Immature natural killer cell (primary cell): ENCODE results near the gene EFCAB13. TPM values are rescaled to one million over a fixed set of nuclear protein-coding genes. Genes with fewer than 3 reads are reported as not detected.
"Not testable (repeated sequence)": the region's sequence is repeated elsewhere in the genome, so short reads cannot be mapped to it uniquely, and the experiment has no call there.

Source experiments
- DNase-seq, 3 donors: peaks; one replicate each; pipeline ENCODE4 v3.0.0; 2022; ENCODE audit warnings: mixed read lengths in 1 of 3
- H3K27ac Mint-ChIP-seq, 6 donors: one replicate each; pipeline ENCODE4 v1.8.0; 2020; ENCODE audit warnings: mixed read lengths in 6 of 6, mild to moderate bottlenecking in 5 of 6, inconsistent platforms in 4 of 6, moderate library complexity in 3 of 6
- H3K27me3 Mint-ChIP-seq, 3 donors: one replicate each; pipeline ENCODE4 v1.8.0; 2020 to 2021; ENCODE audit warnings: low read depth in 3 of 3, mild to moderate bottlenecking in 3 of 3, mixed read lengths in 3 of 3, moderate library complexity in 3 of 3, inconsistent platforms in 1 of 3
- H3K36me3 Mint-ChIP-seq, 3 donors: one replicate each; pipeline ENCODE4 v1.8.0; 2020; ENCODE audit warnings: mixed read lengths in 3 of 3, inconsistent platforms in 2 of 3, mild to moderate bottlenecking in 2 of 3
- H3K4me1 Mint-ChIP-seq, 2 donors: one replicate each; pipeline ENCODE4 v1.8.0; 2020; ENCODE audit warnings: inconsistent platforms in 2 of 2, mild to moderate bottlenecking in 2 of 2, mixed read lengths in 2 of 2, moderate library complexity in 1 of 2
- H3K4me3 Mint-ChIP-seq, 5 donors: one replicate each; pipeline ENCODE4 v1.8.0; 2020; ENCODE audit warnings: mild to moderate bottlenecking in 5 of 5, mixed read lengths in 5 of 5, inconsistent platforms in 3 of 5, moderate library complexity in 3 of 5
- H3K9me3 Mint-ChIP-seq, 6 donors: one replicate each; pipeline ENCODE4 v1.8.0; 2020; ENCODE audit warnings: mild to moderate bottlenecking in 6 of 6, mixed read lengths in 6 of 6, inconsistent platforms in 4 of 6, moderate library complexity in 3 of 6
- polyA plus RNA-seq, 3 donors: library from polyadenylated mRNA; unstranded; fragments of 300-500 nt; fragmentation: Illumina TruSeq; gene quantifications; one replicate each; pipeline ENCODE4 v1.2.3, GENCODE V29; 2021

Gene EFCAB13
- polyA plus RNA-seq, 3 donors from 2014 or later = 0.97 to 1.0 (median 1.0) TPM

DNA sequence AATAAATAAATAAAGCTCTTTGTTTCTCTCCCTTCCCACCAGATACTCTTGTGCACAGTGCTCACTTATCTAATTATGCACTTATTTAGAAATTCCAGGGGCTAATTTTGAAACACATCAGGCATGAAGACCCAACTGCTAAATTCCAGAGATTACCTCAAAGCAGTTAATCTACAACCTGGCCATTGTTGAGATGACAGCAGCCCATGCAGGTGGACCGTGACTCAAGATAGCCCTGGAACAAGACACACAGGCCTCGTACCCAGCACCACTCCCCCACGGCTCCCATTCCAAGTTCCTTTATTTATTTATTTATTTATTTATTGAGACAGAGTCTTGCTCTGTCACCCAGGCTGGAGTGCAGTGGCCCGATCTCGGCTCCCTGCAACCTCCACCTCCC lies 147.1 kb downstream of the EFCAB13 start:
- no peaks in the 10 kb centered on the region for H3K9me3 Mint-ChIP-seq
- DNase-seq = no peak
- H3K36me3 Mint-ChIP-seq = peaks cover 0 to 12% (median 4%) of the 10 kb centered on the region in 3 donors
- H3K27ac Mint-ChIP-seq = no peak overlapping the region
- no peaks in the 10 kb centered on the region for H3K4me1 Mint-ChIP-seq
- peaks cover 0 to 2% (median 0%) of the 10 kb centered on the region in 3 donors for H3K27me3 Mint-ChIP-seq
- no peak overlapping the region for H3K4me3 Mint-ChIP-seq

DNA sequence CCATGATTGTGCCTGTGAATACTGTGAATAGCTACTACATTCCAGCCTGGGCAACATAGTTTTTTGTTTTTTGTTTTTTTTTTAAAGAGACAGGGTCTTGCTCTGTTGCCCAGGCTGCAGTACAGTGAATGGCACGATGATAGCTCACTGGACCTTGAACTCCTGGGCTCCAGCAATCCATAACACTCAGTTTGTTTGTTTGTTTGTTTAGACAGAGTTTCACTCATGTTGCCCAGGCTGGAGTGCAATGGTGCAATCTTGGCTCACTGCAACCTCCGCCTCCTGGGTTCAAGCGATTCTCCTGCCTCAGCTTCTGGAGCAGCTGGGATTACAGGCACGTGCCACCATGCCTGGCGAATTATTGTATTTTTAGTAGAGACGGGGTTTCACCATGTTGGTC lies 148.3 kb downstream of the EFCAB13 start:
- H3K4me3 Mint-ChIP-seq, DNase-seq, H3K9me3 Mint-ChIP-seq, H3K4me1 Mint-ChIP-seq, H3K27me3 Mint-ChIP-seq, H3K27ac Mint-ChIP-seq: not testable (repeated sequence)
- peaks cover 0 to 15% (median 4%) of the 10 kb centered on the region in 3 donors for H3K36me3 Mint-ChIP-seq

Other genes with a start within 250 kb of the EFCAB13 start
- gene CDC27, start 134.7 kb upstream of the EFCAB13 start, polyA plus RNA-seq = 10 to 100 TPM; 50.3 to 98.5 (median 71.1) TPM
- gene MYL4, start 114.6 kb upstream of the EFCAB13 start, polyA plus RNA-seq = under 1 TPM in 1 of 3 donors, not detected in 2; 0.39 TPM
- 10 to 100 TPM in 1 of 3 donors, 1 to 10 TPM in 1, not detected in 1; 1.1 to 11.0 TPM for gene ITGB3, start 70.1 kb upstream of the EFCAB13 start, polyA plus RNA-seq
- 10 to 100 TPM; 23.9 to 51.0 (median 33.7) TPM for gene NPEPPS, start 207.2 kb downstream of the EFCAB13 start, polyA plus RNA-seq